Measurements from ENCODE around the gene PTPN5.
"Not testable (repeated sequence)": the region's sequence is repeated elsewhere in the genome, so short reads cannot be mapped to it uniquely, and the experiment has no call there.

PTPN5 gene

DNA sequence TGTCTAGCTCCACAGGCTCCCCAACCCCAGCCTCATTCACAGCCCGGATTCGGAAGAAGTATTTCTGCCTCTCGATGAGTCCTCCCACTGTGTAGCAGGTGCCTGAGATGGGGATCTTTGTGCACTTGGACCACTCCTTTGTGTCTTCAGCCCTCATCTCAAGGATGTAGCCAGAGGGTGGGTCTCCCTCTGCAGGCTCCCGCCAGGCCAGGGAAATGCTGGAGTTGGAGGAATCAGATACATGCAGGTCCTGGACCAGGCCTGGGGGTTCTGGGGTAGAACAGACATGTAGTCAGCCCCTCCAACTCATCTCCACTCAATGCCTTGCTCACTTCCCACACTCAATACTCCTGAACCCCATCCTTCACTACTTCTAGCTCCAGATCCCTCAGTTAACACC, 82.2 kb downstream of the PTPN5 start:
- DNase-seq (ENCODE audit: low read depth in 2 of 2): no peak

GRCh38 chr11:18707811-18708340, 83.7 kb downstream of the PTPN5 start:
- no peak for DNase-seq (ENCODE audit: low read depth in 2 of 2)

- peak in 1 of 2 donors; percentile 44 for DNase-seq (ENCODE audit: low read depth in 2 of 2)
These were observed 85.0 kb downstream of the PTPN5 start for GRCh38 chr11:18706330-18707243.

DNA sequence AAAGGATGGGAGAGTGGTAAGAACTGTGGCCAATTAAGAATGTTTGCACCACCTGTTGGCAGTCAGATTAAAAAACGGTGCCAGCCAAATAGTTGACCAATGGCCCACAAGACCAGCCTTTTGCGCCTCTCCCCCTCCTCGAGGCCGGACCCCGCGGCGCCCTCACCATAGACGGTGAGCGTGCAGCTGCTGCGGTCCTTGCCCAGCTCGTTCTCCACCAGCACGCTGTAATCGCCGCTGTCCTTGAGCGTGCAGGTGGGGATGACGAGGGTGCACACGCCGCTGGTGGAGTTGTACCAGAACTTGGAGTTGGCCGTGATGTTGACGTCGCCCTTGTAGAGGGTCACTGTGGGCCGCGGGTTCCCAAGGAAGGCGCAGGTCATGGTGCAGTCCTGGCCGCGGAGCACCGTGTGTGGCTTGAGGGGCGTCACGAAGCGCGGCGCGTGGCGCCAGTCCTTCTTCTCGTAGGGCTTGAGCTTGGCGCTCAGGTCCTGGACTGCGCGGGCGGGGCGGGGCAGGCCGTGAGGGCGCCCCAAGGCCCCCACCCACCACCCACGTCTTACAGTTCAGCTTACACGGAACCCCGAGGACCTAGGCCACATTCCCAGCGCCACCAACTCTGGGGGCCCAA, 85.8 kb downstream of the PTPN5 start:
- DNase-seq (ENCODE audit: low read depth in 2 of 2): no peak

- DNase-seq (ENCODE audit: low read depth in 2 of 2): no peak
These were observed 86.9 kb downstream of the PTPN5 start for GRCh38 chr11:18704698-18705097.

GRCh38 chr11:18704045-18704645, 87.5 kb downstream of the PTPN5 start:
- DNase-seq (ENCODE audit: low read depth in 2 of 2): no peak

DNA sequence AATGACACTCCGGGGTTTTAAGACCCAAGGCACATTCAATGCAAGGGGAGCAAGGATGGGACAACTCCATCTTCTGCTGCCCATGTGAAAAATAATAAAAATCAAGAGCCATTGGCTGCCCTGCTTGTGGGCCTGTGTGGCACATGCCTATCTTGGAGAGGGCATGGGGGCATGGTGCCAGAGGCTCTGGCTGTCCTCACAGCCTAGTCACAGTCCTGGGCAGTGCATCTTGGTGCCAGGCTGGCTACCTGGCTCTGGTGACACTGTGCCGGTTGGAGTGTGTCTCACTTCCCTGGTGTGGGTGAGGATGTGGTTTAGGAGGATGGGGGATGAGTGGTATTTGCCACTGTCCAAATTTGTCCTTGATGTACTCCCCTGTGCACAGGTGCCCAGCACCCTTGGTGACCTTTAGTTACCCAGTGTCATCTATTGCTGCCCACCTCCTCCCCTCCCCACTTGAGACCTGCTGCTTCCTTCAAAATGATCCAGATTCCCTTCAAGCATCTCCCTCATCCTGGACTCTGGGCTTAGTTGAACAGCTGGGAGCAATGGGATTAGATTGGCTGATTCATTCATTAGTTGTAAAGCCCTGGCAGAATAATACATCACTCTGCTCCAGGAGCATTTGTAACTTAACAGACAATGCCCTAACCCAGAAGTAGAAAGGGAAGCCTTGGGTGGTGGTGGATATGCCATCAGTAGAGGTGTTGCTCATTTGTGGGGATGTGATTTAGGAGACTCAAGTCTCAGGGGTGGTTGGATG, 88.4 kb downstream of the PTPN5 start:
- DNase-seq (ENCODE audit: low read depth in 2 of 2): no peak

GRCh38 chr11:18701614-18702216, 89.9 kb downstream of the PTPN5 start:
- no peak for DNase-seq (ENCODE audit: low read depth in 2 of 2)

- no peak for DNase-seq (ENCODE audit: low read depth in 2 of 2)
These were observed 90.7 kb downstream of the PTPN5 start for GRCh38 chr11:18700872-18701271.

DNA sequence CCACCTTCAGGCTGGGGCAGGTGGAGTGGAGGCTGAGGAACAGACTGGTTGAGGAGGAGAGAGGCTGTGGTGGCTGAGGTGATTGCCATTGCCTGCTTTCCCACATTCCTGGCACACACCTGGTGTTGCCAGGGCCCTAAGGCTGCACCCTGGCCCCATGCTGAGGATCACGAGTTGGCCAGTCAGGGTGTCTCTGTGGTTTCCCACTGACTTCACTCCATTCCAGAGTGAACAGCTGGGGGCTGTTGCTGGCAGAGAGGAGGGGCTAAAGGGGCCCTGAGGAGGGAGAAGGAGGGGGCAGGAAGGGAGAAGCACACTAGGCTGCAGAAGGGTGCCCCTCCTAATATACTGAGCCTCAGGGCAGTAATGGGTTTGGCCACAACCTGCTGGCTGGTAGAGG, 91.2 kb downstream of the PTPN5 start:
- DNase-seq (ENCODE audit: low read depth in 2 of 2): no peak

DNA sequence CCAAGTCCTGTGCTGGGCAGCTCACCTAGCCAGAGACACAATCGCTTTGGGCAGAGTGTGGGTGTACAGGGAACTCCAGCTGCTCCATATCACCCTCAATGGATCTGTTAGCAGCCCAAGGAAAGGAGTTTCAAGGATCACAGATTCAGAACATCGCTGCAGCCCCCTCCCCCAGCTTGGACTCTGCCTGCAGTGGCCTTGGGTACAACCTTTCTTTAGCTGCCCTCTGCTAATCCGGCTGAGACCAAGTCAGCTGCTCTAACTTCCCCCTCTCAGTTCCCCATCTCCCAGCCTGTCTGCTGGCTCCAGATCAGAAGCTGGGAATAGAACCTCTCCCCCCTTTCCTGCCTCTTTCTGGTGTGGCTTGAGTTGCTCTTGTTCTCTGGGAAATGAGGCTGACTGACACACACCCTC, 91.7 kb downstream of the PTPN5 start:
- DNase-seq (ENCODE audit: low read depth in 2 of 2): no peak

- no peak for DNase-seq (ENCODE audit: low read depth in 2 of 2)
These were observed 92.4 kb downstream of the PTPN5 start for GRCh38 chr11:18699269-18699596.

DNA sequence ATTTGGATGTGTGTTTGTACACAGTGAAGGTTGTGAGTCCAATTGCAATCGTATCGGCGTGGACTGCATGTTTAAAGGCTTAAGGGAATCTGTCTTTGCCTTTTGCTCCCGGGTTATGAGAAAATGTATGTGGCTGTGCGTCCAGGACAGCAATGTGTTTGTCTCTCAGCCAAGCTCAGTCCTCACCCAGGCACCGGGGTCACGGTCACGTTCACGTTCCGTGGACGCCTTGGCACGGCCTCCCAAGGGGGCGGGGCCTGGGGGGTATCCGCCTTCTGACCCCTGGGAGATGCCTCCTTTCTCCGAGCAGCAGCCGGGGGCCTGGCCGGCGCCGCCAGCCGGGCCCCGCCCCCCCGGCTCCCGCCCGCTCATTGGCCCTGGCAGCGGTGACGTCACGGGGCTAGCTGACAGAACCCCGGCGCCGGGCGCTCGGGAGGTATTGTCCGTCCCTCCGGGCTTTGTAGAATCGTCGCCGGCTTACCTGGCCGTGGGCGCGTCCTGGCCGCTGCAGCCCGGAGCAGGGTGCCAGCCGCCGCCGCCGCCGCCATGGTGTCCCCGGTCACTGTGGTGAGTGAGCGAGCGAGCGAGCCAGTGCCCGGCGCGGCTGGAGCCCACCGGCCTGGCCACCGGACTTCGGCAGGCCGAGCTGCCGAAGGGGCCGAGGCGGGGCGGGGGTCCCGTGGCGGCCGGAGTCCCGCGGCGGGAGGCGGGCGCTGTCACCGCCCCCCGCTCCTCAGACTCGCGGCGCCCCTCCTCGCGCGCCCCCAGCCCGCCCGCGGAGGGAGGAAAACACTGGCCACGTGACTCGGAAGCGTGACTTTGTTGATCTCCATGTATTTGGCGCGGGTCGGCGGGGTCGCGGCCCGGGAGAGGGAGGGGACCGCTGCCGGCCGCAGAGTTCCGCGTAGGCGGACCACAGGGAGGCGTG, 93.0 kb downstream of the PTPN5 start, which contains the start of gene TMEM86A:
Gene TMEM86A (plus strand): TSS at position 439 of the 928 bp plus-strand sequence. CDS start 108 bp downstream, at position 547.
- peak; percentile 78 to 86 for DNase-seq (ENCODE audit: low read depth in 2 of 2)

- DNase-seq (ENCODE audit: low read depth in 2 of 2): no peak
These were observed 94.0 kb downstream of the PTPN5 start for GRCh38 chr11:18697576-18697975.

DNA sequence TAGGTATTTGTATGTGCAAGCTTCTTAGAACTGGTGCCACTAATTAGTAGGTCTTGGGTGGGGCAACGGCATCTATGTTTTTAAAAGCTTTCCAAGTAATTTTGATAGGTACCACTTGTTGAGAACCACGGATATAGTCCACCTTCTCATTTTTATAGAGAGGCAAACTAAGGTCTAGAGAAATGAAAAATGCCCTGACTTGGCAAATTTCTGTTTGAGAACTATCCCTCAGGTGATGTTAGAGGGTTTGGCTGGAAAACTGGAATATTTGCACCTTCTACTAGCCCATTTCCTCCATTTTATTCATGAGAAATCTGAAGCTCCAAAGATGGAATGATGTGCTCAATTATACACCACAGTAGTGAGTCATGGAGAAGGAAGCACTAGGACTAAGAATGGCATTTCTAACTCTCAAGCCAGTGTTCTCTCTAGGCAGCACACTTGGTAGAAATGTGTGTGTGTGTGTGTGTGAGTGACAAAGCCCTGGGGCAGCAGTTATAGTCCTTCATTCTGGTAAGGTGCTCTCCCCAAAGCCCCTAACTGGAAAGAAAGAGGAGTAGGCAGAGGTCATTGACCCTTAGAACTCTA, 94.9 kb downstream of the PTPN5 start:
- DNase-seq (ENCODE audit: low read depth in 2 of 2): no peak

- DNase-seq (ENCODE audit: low read depth in 2 of 2): no peak
These were observed 98.4 kb downstream of the PTPN5 start for GRCh38 chr11:18692941-18693760.

DNA sequence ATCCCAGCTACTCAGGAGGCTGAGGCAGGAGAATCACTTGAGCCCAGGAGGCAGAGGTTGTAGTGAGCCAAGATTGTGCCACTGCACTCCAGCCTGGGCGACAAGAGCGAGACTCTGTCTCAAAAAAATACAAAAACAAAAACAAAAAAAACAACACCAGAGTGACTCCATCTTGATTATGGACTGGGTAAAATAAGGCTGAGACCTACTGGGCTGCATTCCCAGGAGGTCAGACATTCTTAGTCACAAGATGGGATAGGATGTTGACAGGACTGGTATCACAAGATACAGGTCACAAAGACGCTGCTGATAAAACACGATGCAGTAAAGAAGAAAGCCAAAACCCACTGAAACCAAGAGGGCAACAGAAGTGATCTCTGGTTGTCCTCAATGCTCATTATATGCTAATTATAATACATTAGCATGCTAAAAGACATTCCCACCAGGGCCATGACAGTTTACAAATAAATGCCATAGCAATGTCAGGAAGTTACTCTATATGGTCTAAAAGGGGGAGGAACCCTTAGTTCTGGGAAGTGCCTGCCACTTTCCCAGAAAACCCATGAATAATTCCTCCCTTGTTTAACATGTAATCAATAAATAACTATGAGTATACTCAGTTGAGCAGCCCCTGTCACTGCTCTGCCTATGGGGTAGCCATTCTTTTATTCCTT, 100.0 kb downstream of the PTPN5 start:
- not testable (repeated sequence) for DNase-seq (ENCODE audit: low read depth in 2 of 2)

DNA sequence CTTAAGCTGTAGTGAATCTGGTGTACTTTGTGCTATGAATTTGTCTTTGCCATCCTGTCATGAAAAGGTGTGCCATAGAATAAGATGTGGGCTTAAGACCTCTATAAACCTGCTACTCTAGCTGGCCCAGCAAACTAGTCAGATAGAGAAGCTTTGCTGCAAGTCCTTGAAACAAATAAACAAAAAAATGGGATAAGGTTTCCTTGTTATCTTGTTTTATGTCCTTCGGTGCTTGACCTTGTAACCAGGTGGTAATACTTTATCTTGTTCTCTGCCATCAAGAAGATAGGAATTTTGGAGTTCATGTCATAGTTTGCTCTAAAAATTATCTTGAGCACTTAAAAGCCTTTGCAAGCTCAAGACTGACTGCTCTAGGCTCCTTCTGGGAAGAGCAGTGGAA, 107.3 kb downstream of the PTPN5 start:
- DNase-seq (ENCODE audit: low read depth in 2 of 2): no peak
